ENCODE measurements around the gene RASGRP1.

RASGRP1 gene

GRCh38 chr15:38565287-38565670 lies 665 bp upstream of the RASGRP1 start:
- no peak for DNase-seq

DNA sequence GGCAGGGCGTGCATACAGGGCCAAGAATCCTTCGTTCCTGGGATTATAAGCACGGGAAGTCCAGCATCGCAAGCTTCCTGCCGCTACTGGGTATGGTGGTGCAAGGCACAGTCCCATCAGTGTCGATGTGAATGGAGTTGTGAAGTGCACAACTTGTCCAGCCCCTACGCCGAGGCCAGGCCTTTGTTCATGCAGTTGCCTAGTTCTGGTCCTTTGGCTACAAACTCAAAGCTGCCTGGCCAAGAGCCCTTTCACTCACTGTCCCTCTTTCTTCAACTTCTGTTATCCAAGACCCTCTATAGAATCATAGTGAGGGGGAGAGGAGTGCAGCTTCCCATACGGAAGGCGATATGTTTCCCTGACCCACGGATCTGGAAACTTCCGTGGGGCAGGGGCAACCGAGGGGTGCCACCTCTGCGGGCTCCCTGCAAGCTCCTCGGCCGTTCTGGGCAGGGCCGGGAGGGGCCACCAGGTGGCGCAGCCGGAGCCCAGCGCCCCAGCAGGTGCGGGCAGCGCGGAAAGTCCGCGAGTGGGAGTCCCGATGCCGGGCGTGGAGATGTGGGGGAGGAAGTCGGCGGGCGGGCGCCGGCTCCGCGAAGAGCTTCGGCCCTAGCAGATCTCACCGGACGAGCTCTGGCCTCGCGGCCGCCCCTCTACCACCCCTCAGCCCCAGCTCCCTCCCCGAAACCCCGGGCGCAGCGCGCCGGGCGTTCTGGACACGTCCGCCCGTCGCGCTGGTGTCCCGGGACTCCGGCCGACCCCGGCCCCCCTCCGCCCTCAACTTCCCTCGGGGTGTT lies 693 bp downstream of the RASGRP1 start:
- DNase-seq: no peak

- no peak for DNase-seq
Observed at GRCh38 chr15:38562278-38562677, 2.3 kb downstream of the RASGRP1 start.

- no peak for DNase-seq
Observed at GRCh38 chr15:38560456-38560926, 4.1 kb downstream of the RASGRP1 start.

DNA sequence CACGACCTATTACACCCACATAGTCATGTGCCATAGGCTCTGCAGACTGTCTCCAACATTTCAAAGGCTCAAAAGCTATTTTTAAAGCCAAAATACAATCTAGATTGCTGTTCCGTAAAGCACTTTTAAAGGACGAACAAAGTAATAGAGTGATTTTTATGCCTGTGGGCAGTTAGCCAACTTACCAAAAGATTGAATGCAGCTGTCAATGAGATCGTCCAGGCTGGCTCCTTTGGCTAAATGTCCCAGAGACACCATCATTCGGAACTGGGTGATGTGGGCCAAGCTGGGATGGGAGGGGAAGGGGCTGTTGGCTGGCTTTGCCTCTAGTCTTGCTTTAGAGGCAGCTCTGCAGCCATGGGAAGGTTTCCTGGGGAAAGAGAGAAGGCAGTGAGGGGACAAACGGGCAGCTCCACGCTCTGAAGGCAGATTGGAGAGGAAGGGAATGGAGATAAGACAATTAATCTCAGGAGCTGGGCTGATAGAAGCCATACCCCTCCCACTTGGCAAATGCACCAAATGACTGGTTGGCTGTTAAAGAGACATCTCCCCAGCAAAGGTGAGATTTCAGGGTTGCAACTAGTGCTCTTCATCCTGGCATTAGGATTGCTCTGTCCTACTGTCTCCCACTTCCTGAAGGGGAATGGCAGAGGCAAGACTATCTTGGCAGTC lies 4.8 kb downstream of the RASGRP1 start:
- no peak for DNase-seq

DNA sequence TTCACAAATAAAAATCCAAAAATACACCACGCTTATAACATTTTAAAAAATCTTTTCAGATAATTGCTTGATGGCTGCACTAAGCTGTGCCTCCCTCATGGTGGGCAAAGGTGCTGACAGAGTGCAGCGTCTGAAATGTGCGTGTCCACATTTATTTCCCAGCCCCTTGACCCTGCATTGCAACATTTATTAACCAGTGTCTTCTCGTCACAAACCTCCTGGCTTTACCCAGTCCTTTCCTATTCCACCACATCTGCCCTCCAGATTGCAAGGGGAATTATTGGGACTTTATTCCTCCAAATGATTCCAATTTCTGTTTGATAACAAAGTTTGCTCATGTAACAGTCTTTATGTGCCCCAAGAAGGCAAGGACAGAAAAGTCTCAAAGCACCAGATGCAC lies 5.5 kb downstream of the RASGRP1 start:
- no peak for DNase-seq

- DNase-seq: no peak
Observed at GRCh38 chr15:38558372-38559059, 6.1 kb downstream of the RASGRP1 start.

DNA sequence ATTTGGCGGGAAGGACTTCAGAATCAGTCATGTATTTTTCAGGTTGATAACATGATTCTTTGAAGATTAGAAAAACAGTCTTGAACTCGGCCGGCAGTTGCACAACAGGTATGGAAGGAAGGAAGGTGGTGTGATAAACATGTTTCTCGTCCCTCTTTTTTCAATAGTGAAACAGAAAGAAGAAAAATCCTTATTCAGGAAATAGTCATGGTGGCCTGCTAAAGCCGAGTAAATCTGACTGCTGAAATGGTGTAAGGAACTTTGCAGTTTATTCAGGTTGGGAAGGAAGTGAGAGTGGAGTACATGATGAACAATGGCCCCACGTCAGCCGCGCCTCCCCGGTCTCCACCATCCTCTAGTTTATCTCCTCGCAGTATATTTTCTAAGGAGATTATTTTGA lies 6.7 kb downstream of the RASGRP1 start:
- DNase-seq: no peak

GRCh38 chr15:38555686-38556334 lies 8.8 kb downstream of the RASGRP1 start:
- no peak for DNase-seq

DNA sequence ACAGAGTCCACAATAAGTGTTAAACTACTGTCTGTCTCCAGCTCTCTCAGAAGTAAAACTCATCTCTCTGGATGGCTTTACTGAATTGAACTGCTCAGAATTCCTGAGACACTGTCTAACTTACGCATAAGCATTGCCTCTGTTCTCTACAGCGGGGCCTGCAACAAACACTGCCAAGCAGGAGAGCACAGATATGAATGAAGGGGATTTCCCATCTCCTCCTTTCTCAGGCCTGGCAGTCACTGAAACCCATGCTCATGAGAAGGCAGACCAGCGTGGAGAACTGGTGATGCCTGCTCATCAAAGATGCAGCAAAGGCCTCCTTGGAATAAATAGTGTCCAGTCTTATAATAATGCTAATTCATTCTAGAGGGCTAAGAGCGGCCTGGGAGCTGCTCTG lies 10.3 kb downstream of the RASGRP1 start:
- DNase-seq: no peak

GRCh38 chr15:38553071-38553470 lies 11.5 kb downstream of the RASGRP1 start:
- DNase-seq: no peak

DNA sequence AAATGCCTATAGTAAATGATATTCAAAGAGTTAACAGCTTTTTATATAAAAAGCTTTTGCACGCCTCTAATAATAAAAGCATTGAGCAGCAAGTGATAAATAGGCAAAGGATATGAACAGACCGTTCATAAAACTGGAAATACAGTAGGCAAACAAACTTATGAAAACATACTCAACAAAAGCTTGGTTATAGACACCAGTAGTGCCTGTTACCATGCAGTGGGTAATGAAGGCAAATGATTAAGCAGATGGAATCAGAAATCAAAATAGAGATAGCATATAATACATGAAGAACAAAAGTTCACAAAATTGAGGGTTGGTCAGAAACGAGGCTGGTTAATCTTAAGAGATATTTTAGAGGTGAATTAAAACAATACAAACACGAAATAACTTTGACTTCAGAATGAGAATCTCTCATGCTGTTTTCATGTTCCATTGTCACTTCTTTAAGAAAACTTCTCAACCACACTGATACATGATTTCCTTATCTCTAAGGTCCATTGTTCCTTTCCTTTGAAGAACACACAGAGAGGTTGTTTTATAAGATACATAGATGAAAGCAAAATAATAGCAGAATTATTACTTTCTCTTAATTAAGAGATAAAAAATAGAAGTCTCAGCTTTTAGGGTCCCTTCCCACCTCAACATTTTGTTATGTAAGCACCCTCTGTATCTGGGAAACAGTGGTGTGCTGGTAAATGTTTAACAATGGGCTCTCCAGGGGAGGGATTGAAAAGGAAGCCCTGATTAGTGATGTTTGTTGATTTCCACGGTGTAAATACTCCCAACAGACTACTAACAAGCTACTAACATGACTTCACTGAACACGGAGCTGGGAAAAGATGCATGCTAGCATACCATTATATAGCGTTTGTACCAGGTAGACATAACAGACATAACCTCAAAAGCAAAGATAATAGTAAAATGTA lies 12.6 kb downstream of the RASGRP1 start:
- DNase-seq: no peak

GRCh38 chr15:38549222-38549621 lies 15.4 kb downstream of the RASGRP1 start:
- DNase-seq: no peak

- no peak for DNase-seq
Observed at GRCh38 chr15:38547255-38547997, 17.2 kb downstream of the RASGRP1 start.

GRCh38 chr15:38545179-38545578 lies 19.4 kb downstream of the RASGRP1 start:
- DNase-seq: no peak

- DNase-seq: no peak
Observed at GRCh38 chr15:38541026-38541425, 23.6 kb downstream of the RASGRP1 start.

GRCh38 chr15:38540510-38540909 lies 24.1 kb downstream of the RASGRP1 start:
- DNase-seq: no peak

DNA sequence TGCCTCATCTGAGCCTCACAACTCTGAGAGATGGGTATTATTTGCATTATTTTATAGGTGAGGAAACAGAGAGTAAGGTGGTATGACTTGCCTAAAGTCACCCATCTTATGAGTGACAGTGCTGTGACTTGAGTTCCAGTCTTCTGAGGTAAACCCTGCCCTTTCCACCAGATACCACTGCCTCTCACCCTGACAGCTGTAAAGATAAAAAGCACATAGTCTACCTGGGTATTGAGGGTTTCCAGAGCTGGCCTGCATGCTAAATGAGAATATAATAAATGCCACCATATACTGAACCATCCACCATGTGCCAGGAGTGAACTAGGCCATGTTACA lies 25.6 kb downstream of the RASGRP1 start:
- no peak for DNase-seq

- no peak for DNase-seq
Observed at GRCh38 chr15:38538328-38539007, 26.1 kb downstream of the RASGRP1 start.

GRCh38 chr15:38536201-38536676 lies 28.4 kb downstream of the RASGRP1 start:
- peak; percentile 11 for DNase-seq

Data from NCI-H446 treated with DMSO at 0.1 percent for 48 hours (cell line).